ENCODE measurements around the gene INSL3.

INSL3 gene

DNA sequence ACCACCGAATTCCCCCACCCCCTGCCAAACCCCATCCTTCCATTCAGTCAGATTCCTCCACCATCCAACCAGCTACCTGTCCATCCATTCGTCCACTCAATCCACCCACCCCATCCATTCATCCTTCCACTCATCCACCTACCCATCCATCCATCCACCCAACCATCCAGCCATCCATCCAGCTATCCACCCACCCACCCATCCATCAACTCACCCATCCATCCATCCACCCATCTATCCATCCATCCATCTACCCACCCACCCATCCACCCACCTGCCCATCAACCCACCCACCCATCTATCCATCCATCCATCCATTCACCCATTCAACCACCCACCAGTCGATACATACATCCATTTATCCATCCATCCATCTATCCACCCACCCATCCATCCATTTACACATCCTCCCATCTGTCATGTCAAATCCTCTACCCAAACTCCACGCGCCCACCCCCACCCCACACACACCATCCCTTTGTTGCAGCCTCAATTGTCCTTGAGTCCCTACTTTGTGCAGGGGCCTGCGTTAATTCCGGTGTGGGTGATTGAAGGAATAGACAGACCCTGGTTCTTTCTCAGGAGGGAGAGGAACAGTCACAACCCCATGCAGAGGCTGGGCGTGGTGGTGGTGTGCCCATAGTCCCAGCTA lies 45.1 kb upstream of the INSL3 start:
- H3K14ac ChIP-seq (ENCODE audit: low read length in 2 of 2), result no peak overlapping the region
- no peak overlapping the region for H3K4ac ChIP-seq (ENCODE audit: low read depth in 1 of 2, low read length in 2 of 2)
- no peak overlapping the region for H3K4me3 ChIP-seq (ENCODE audit: insufficient read depth in 1 of 2, low read depth in 1 of 2, low read length in 2 of 2)
- DNase-seq, result no peak
- H2AFZ ChIP-seq (ENCODE audit: low read depth, low read length), result no peak overlapping the region
- no peaks in the 10 kb centered on the region for H3K9me3 ChIP-seq (ENCODE audit: control insufficient read depth, low read length)
- peaks cover 44 to 46% of the 10 kb centered on the region in 2 experiments for H3K36me3 ChIP-seq (ENCODE audit: control insufficient read depth in 1 of 2, insufficient read depth in 2 of 2, low read depth in 1 of 2, low read length in 2 of 2)
- H2BK120ac ChIP-seq (ENCODE audit: low read depth, low read length), result no peak overlapping the region
- H3K27ac ChIP-seq (ENCODE audit: low read length, poor library complexity, severe bottlenecking), result no peak overlapping the region
- H2BK15ac ChIP-seq (ENCODE audit: low read depth, poor library complexity, severe bottlenecking), result peak overlapping the region; percentile 55
- no peaks in the 10 kb centered on the region for H3K79me1 ChIP-seq (replicated peaks; ENCODE audit: low read length, poor library complexity, severe bottlenecking)
- H3K4me2 ChIP-seq (ENCODE audit: low read length, poor library complexity, severe bottlenecking), result no peak overlapping the region
- no peak overlapping the region for H2BK5ac ChIP-seq (ENCODE audit: low read depth, low read length, poor library complexity, severe bottlenecking)
- H3K18ac ChIP-seq (ENCODE audit: low read depth in 1 of 2, low read length in 2 of 2), result no peak overlapping the region
- H2AK5ac ChIP-seq (ENCODE audit: low read length, severe bottlenecking), result no peak overlapping the region
- no peak overlapping the region for H2BK12ac ChIP-seq (ENCODE audit: low read length in 2 of 2)
- no peak overlapping the region for H4K8ac ChIP-seq (ENCODE audit: low read length)
- WGBS, result 91% methylated on average over 8 of the region's 8 CpGs
- no peak overlapping the region for H3K23ac ChIP-seq (ENCODE audit: low read length in 2 of 2)
- peaks cover 26 to 35% of the 10 kb centered on the region in 2 experiments for H3K27me3 ChIP-seq (ENCODE audit: control insufficient read depth in 1 of 2, insufficient read depth in 1 of 2, low read length in 2 of 2)
- no peak overlapping the region for H4K91ac ChIP-seq (ENCODE audit: low read length)
- peaks cover 24% of the 10 kb centered on the region for H3K4me1 ChIP-seq (ENCODE audit: control insufficient read depth, insufficient read depth, low read depth, low read length)
- no peak overlapping the region for H3K9ac ChIP-seq (ENCODE audit: low read length)

- WGBS, result 70% methylated on average over 11 of the region's 13 CpGs
- H2BK15ac ChIP-seq (ENCODE audit: low read depth, poor library complexity, severe bottlenecking), result peak overlapping the region; percentile 55
- H3K14ac ChIP-seq (ENCODE audit: low read length in 2 of 2), result no peak overlapping the region
- H2BK120ac ChIP-seq (ENCODE audit: low read depth, low read length), result no peak overlapping the region
- no peak for DNase-seq
- H3K27me3 ChIP-seq (ENCODE audit: control insufficient read depth in 1 of 2, insufficient read depth in 1 of 2, low read length in 2 of 2), result peaks cover 18 to 27% of the 10 kb centered on the region in 2 experiments
- no peak overlapping the region for H3K4me3 ChIP-seq (ENCODE audit: insufficient read depth in 1 of 2, low read depth in 1 of 2, low read length in 2 of 2)
- H2BK12ac ChIP-seq (ENCODE audit: low read length in 2 of 2), result no peak overlapping the region
- no peak overlapping the region for H3K27ac ChIP-seq (ENCODE audit: low read length, poor library complexity, severe bottlenecking)
- no peak overlapping the region for H2AK5ac ChIP-seq (ENCODE audit: low read length, severe bottlenecking)
- peak overlapping the region; percentile 82 for H4K8ac ChIP-seq (ENCODE audit: low read length)
- no peaks in the 10 kb centered on the region for H3K9me3 ChIP-seq (ENCODE audit: control insufficient read depth, low read length)
- H3K36me3 ChIP-seq (ENCODE audit: control insufficient read depth in 1 of 2, insufficient read depth in 2 of 2, low read depth in 1 of 2, low read length in 2 of 2), result peaks cover 48 to 51% of the 10 kb centered on the region in 2 experiments
- no peak overlapping the region for H3K4me2 ChIP-seq (ENCODE audit: low read length, poor library complexity, severe bottlenecking)
- H2AFZ ChIP-seq (ENCODE audit: low read depth, low read length), result no peak overlapping the region
- no peaks in the 10 kb centered on the region for H3K79me1 ChIP-seq (replicated peaks; ENCODE audit: low read length, poor library complexity, severe bottlenecking)
- H4K91ac ChIP-seq (ENCODE audit: low read length), result peak overlapping the region; percentile 12
- no peak overlapping the region for H3K9ac ChIP-seq (ENCODE audit: low read length)
- H3K4ac ChIP-seq (ENCODE audit: low read depth in 1 of 2, low read length in 2 of 2), result no peak overlapping the region
- no peak overlapping the region for H3K23ac ChIP-seq (ENCODE audit: low read length in 2 of 2)
- H3K18ac ChIP-seq (ENCODE audit: low read depth in 1 of 2, low read length in 2 of 2), result no peak overlapping the region
- peaks cover 28% of the 10 kb centered on the region for H3K4me1 ChIP-seq (ENCODE audit: control insufficient read depth, insufficient read depth, low read depth, low read length)
- no peak overlapping the region for H2BK5ac ChIP-seq (ENCODE audit: low read depth, low read length, poor library complexity, severe bottlenecking)
Observed at GRCh38 chr19:17865364-17866311, 44.3 kb upstream of the INSL3 start.

DNA sequence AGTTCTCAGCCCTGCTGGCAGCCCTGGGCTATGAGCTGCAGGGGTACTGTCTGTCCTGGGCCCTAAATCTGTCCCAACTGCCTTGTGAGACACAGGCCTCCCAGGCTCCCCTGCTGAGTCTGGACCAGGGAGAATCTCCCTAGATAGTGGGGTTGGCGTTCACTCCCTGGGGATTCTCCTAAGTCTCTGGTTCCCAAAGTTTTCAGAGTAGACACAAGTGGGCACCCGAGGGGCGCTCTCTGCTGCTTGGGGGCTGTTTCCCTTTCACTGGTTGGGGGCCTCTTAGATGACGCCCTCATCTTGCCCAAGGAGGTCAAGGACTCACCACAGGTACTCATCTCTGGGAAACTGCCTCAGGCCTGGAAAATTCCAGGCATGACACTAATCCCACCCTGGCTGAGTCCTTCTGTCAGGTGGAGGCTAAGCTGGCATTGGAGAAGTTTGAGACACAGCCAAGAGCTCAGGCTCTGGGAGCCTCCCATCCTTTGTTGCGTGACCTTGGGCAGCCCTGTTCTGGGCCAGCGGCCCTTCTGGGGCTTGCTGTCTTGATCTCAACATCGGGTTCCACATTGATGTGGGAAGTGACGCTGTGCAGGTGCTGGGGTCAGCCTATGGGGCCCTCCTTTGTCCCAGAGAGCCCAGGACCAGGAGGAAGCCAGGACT lies 42.3 kb upstream of the INSL3 start:
- Histone ChIP-seq H3K9me3 (ENCODE audit: control insufficient read depth, low read length) (no peaks in the 10 kb centered on the region), H2BK5ac (ENCODE audit: low read depth, low read length, poor library complexity, severe bottlenecking) (no peak overlapping the region), H3K27me3 (ENCODE audit: control insufficient read depth in 1 of 2, insufficient read depth in 1 of 2, low read length in 2 of 2) (peaks cover 6 to 10% of the 10 kb centered on the region in 2 experiments), H3K79me1 (replicated peaks; ENCODE audit: low read length, poor library complexity, severe bottlenecking) (no peaks in the 10 kb centered on the region), H2BK15ac (ENCODE audit: low read depth, poor library complexity, severe bottlenecking) (no peak overlapping the region), H3K4me3 (ENCODE audit: insufficient read depth in 1 of 2, low read depth in 1 of 2, low read length in 2 of 2) (no peak overlapping the region), H3K9ac (ENCODE audit: low read length) (no peak overlapping the region), H3K4me2 (ENCODE audit: low read length, poor library complexity, severe bottlenecking) (no peak overlapping the region), H3K18ac (ENCODE audit: low read depth in 1 of 2, low read length in 2 of 2) (no peak overlapping the region), H3K27ac (ENCODE audit: low read length, poor library complexity, severe bottlenecking) (no peak overlapping the region), H3K36me3 (ENCODE audit: control insufficient read depth in 1 of 2, insufficient read depth in 2 of 2, low read depth in 1 of 2, low read length in 2 of 2) (peaks cover 48 to 51% of the 10 kb centered on the region in 2 experiments), H4K91ac (ENCODE audit: low read length) (no peak overlapping the region), H3K4ac (ENCODE audit: low read depth in 1 of 2, low read length in 2 of 2) (no peak overlapping the region), H3K4me1 (ENCODE audit: control insufficient read depth, insufficient read depth, low read depth, low read length) (peaks cover 25% of the 10 kb centered on the region), H3K14ac (ENCODE audit: low read length in 2 of 2) (no peak overlapping the region), H2BK12ac (ENCODE audit: low read length in 2 of 2) (no peak overlapping the region), H3K23ac (ENCODE audit: low read length in 2 of 2) (no peak overlapping the region), H2BK120ac (ENCODE audit: low read depth, low read length) (no peak overlapping the region), H2AFZ (ENCODE audit: low read depth, low read length) (no peak overlapping the region), H4K8ac (ENCODE audit: low read length) (no peak overlapping the region), H2AK5ac (ENCODE audit: low read length, severe bottlenecking) (no peak overlapping the region)
- WGBS, result 90% methylated on average over 8 of the region's 8 CpGs
- no peak for DNase-seq
